ENCODE results near the gene SFTPA2.
A peak's percentile ranks its signal among the peaks of the same experiment; 100 is the strongest.

- no peak for TF ChIP-seq CTBP1 (IDR thresholded peaks at IDR 0.05; ENCODE audit: borderline replicate concordance)
- TF ChIP-seq LEF1 (IDR thresholded peaks at IDR 0.05; ENCODE audit: borderline replicate concordance): no peak
- peak; percentile 54; the same call in 1 of the 2 replicates for TF ChIP-seq PKNOX1 (IDR thresholded peaks at IDR 0.05)
- no peak for TF ChIP-seq FOXK2 (IDR thresholded peaks at IDR 0.05)
- TF ChIP-seq TARDBP (IDR thresholded peaks at IDR 0.05): no peak
- no peak for TF ChIP-seq FOXM1 (IDR thresholded peaks at IDR 0.05; ENCODE audit: borderline replicate concordance)
- TF ChIP-seq FOXA1 (IDR thresholded peaks at IDR 0.05): no peak
Observed at GRCh38 chr10:79608505-79609375, 48.5 kb upstream of the SFTPA2 start.
